OCI-M1 (cell line): Measurements from ENCODE around the gene KCTD13.
"Not testable (repeated sequence)": the region's sequence is repeated elsewhere in the genome, so short reads cannot be mapped to it uniquely, and the experiment has no call there.

ENCODE experiments used
- DNase-seq: peaks from one replicate; lab custom pipeline; 2025; lab: John Stamatoyannopoulos, UW

KCTD13 gene, protein sequence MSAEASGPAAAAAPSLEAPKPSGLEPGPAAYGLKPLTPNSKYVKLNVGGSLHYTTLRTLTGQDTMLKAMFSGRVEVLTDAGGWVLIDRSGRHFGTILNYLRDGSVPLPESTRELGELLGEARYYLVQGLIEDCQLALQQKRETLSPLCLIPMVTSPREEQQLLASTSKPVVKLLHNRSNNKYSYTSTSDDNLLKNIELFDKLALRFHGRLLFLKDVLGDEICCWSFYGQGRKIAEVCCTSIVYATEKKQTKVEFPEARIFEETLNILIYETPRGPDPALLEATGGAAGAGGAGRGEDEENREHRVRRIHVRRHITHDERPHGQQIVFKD

DNA sequence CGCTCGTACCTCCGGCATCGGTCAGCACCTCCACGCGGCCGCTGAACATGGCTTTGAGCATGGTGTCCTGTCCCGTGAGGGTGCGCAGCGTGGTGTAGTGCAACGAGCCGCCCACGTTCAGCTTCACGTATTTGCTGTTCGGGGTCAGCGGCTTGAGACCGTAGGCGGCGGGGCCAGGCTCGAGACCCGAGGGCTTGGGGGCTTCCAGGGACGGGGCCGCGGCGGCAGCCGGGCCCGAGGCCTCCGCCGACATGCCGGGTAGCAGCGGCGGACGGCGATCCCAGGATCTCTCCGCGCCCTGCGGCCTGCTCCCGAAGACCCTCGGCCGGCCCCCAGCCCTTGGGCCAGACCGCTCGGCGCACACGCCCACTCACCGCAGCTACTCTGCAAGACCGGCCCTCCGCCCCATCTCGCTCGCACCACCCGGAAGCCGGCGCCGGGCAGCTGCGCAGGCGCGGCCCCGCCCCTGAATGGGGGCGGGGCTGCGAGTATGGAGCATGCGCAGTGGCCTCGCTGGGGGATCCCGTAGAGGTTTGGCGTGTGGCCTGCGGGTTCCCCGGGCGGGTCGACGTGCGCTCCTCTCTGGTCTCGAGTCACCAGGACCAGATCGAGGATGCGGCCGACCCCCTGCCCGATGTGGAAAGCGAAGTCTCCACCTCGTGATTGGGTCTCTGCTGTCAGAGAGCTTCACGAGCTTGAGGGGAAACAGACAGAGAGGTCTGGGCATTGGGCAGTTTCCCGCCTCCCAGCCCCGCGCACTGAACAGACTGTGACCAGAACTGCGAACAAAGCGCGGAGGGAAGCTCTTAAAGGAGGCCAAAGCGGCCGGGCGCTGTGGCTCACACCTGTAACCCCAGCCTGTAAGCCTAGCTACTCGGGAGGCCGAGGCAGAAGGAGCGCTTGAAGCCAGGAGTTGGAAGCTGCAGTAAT lies at the start of gene KCTD13:
Gene KCTD13 (minus strand): TSS at position 446 of the 930 bp plus-strand sequence. CDS start 193 bp downstream, at position 253.
- DNase-seq: peak; percentile 96

DNA sequence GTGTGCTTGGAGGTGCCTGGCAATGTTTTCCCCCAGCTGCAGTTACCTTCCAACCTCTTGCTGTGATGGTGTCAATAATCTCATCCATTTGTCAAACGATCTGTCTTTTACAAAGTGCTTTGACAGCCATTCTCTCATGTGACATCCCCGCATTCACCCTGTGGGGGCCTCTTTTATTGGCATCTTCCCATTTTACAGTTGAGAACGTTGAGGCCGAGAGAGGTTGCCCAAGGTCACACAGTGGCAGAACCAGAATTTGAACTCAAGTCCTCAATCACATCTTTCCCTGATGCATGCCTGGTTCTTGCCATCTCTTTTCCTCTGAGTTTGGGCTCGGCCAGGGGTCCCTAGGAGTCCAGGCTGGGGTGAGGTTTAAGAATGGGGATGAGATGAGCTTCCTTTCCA lies 49.1 kb upstream of the KCTD13 start:
- no peak for DNase-seq

DNA sequence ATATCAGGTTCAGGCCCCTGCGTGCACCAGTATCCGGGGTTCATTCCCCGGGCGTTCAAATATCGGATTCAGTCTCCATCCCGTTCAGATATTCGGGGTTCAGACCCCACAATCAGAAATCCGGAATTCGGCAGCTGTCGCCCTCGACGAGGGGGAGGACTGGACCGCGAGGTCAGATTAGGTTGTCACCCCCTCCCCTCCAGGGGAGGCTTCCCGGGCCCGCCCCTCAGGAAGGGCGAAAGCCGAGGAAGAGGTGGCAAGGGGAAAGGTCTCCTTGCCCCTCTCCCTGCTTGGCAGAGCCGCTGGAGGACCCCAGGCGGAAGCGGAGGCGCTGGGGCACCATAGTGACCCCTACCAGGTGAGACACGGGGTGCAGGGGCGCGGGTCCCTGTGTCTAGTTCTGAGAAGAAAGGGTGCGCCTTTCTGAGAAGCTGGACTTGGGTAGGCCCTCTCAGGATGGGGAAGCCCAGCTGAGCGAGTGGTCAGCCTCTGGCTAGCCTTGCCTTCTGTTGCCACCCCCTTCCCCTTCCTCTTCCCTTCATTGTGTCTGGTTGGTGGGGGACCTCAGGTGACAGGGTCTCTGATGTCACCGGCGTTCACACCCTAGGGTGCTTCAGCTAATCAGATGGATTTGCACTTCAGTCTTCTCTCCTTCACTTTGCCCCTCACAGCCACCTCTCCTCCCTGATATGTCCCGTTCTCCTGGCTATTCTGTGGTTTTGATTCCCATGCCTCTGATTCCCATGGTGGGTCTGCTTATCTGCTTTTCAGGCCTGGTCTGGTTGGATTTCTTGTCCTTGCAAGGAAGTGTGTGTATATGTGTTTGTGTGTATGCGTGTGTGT lies 48.5 kb upstream of the KCTD13 start:
- peak; percentile 70 for DNase-seq

DNA sequence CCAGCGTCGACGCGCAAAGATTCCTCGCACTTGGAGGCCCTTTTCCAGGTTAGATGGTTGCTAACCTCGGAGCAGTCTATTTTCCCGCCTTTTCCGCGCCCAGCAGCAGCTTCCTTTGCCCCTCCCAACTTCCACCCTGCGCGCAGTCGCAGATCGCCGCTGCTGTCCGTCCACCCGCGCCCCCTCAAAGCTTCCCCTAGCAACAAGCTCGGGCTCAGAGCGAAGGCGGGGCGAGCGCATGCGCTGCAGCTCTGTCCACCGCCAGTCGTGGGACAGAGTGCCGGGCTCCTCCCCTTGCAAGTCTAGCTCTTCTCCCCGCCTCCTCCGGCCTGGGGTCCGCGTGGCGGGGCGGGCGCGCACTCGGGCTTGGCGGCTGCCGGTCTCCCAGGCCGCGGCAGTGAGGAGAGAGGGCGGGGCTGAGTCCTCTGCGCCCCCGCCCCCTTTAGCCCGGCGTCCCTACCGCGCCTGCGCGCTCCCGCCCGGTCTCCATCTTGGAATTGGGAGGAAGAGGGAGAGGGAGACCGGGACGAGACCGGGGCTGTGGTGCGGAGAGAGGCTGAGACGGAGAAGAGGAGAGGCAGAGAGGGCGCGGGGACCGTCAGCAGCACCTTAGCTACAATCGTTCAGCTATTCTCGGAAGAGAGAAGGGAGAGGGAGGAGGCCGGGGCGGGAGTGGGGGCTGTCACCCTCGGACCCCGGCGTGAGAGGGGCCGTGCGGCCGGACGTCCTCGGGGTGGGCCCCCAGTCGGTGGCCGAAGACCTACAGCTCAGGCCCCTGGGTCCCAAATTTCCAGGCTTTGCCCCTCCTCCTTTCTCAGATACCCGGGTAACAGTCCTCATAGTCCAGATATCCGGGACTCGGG lies 47.6 kb upstream of the KCTD13 start, which contains the start of gene TAOK2:
Gene TAOK2 (plus strand): TSS at position 485 of the 863 bp plus-strand sequence. CDS start 3,905 bp downstream, outside the sequence.
- peak; percentile 100 for DNase-seq

DNA sequence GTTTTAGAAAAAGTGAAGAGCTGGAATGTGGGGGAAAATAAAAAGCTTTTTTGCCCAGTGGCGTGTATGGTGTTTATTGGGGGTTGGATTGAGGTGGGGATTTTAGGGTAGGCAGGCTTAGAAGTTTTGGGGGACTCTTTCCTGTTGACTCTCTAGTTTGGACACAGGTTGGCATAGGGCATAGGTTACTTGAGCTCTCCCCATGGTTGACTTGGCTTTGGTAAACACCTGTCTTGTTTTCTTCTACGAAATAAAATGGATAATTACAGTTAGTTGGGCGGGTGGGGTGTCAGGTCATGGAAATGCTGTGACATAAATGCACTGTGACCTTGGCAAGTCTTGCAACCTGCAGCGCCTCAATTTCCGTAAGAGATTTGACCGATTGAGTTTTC lies 47.0 kb upstream of the KCTD13 start:
- no peak for DNase-seq

DNA sequence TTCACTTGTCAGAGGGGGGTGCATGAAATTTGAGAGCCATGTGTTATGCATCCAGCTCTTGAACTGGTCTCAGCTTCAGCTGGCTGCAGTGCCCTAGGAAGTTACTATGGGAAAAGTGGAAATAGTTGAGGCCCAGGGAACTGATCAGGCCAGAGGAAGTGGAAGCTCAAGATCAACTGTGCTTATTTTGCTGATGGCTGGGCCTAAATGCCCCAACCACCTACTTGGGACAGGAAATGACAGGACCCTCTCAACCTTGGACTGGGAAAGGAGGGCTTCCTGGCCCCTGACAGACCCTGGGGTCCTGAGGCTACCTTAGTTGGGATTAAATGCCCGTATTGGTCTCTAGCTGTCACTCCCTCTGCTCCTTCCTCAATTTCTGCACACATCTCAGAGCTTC lies 46.5 kb upstream of the KCTD13 start:
- DNase-seq: no peak

DNA sequence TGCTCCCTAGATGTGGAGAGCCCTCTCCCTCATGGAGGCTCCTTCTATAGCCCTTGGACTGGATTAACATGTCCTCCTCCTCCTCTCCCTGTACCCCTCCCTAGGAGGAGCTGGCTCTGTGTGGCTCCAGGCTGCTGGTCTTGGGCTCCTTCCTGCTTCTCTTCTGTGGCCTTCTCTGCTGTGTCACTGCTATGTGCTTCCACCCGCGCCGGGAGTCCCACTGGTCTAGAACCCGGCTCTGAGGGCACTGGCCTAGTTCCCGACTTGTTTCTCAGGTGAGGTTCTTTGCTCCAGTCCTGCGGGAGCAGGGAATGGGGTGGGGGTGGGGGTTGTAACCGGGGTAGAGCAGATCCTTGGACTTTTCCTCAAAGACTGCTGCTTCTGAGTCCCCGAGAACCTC lies 45.3 kb upstream of the KCTD13 start:
- DNase-seq: no peak

DNA sequence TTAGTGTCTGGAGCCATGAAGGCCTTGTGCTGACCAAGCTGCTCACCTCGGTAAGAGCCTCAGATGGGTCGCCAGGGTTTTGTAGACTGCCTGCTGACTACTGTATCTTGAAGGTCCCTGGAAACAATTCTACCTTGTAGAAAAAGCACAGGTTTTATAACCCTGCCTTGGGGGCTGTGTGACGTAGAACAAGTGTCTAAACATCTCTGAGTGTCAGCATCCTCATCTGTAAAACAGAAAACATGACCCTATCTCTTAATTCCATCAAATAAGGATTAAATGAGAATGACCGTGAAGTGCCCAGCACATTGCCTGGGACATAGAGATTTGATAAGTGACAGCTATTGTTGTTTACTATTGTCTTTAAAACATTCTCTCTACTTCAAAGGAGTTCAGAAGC lies 42.2 kb upstream of the KCTD13 start:
- DNase-seq: no peak

DNA sequence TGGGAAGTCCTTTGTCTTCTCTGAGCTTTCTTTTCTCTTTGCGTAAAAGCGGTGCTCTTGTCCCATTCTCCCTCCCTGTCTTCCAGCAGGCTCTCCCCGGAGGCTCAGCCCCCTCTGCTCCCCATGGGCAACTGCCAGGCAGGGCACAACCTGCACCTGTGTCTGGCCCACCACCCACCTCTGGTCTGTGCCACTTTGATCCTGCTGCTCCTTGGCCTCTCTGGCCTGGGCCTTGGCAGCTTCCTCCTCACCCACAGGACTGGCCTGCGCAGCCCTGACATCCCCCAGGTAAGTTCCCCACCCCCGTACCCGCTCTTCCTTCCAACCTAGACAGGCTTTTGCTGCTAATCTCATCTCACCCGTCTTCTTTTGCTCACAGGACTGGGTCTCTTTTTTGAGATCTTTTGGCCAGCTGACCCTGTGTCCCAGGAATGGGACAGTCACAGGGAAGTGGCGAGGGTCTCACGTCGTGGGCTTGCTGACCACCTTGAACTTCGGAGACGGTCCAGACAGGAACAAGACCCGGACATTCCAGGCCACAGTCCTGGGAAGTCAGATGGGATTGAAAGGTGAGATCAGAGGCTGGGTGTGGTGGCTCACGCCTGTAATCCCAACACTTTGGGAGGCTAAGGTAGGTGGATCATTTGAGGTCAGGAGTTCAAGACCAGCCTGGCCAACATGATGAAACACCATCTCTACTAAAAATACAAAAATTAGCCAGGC lies 37.2 kb upstream of the KCTD13 start:
- DNase-seq: no peak

DNA sequence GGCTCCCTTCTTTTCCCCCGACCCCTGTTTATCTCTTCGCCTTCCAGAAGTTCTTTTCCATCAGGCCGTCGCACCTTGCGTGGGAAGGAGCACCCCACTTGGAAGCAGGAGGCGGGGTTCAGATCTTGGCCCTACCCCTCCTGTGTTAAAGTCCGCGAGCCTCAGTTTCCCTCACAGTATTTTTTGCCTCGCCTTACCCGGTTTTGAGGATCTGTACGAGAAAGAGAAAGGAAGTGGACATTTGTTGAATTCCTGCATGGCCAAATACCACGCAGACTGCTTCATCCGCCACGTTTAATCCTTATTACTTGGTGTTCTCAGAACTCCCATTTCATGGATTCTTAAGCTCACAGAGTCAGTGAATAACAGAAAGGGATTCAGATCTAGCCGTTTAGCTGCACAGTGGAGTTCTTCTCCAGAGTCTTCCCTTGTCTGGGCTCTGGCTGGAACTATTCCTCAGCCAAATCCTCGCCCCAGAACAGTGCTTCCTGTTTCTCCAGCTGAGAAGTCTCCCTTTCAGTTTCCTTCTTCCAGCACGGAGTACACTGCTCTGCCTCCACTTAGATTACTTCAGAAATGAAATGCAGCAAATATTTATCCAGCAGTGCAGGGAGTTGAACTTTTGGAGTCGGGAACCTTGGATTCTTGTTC lies 36.4 kb upstream of the KCTD13 start:
- peak; percentile 74 for DNase-seq

DNA sequence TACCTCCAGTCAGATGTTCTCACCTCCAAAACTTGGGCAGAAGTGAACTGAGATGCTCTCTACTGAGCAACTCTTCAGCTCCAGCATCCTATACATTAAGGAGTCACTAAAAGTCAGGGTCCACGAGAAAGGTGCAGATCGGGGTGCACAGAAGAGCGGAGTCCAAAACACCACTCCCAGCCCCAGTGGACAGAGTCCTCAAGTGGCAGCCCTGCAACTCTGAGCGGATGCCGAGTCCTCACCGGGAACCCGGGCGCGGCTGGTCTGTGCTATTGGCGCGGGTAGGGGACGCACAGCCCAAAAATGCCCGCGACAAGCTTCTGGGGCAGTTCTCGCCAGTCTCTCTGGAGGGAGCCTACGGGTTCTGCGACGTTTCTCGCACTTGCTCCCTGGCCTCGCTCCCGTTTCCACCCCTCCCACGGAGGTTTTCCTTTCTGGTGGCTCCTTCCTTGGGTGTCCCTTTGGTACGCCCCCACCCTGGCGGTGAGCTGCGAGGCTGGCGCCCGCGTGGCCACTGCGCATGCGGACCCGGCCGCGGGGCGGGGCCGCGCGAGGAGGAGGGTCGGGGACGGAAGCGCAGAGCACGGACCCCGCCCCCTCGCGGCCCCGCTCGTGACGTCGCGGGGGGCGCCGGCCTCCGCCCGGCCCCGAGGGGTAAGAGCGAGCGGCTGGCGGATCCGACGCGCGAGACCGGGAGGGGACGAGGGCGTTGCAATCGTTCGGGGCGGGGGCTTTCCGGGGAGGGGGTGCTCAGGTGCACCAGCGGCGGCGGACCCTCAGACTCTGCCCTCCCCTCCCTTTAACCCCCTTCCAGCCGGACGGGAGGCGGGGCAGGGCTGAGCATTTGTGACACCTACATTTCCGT lies 35.7 kb upstream of the KCTD13 start, which contains the start of gene TMEM219:
Gene TMEM219 (plus strand): TSS at position 601 of the 865 bp plus-strand sequence. CDS start 1,065 bp downstream, outside the sequence.
- peak; percentile 97 for DNase-seq

DNA sequence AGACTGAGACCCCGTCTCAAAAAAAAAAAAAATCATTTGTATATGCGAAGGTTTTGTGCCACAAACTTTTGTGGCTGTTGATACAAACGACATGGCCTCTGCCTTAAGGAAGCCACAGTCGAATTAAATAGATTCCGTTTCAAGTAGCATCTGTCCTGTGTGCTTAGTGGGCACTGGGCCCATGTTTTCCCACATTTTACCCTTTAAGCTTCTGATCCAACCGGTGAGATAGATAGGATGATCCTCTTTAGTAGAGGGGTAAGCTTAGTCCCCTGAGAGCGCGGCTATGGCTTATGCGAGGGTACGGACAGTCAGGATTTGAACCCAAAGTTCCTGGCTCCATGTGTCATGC lies 35.1 kb upstream of the KCTD13 start:
- no peak for DNase-seq

DNA sequence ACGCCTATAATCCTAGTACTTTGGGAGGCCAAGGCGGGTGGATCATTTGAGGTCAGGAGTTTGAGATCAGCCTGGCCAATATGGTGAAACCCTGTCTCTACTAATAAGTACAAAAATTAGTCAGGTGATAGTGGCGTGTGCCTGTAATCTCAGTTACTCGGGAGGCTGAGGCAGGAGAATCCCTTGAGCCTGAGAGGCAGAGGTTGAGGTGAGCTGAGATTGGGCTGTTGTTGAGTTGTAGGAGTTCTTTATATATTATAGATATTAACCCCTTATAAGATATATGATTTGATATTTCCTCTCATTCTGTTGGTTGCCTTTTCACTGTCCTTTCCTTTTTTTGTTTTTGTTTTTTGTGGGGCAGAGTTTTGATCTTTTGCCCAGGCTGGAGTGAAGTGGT lies 33.8 kb upstream of the KCTD13 start:
- DNase-seq: not testable (repeated sequence)

DNA sequence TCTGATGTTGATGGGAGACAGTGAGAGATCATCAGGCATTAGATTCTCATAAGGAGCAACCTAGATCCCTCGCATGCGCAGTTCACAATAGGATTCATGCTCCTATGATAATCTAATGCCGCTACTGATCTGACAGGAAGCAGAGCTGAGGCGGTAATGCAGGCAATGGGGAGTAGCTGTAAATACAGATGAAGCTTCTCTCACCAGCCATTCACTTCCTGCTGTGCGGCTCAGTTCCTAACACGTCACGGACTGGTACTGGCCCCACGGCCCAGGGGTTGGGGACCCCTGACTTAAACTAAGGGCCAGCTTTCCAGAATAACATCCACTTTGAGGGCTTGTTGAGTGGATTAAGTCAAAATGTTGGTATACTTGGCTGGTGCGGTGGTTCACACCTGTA lies 33.3 kb upstream of the KCTD13 start:
- no peak for DNase-seq

DNA sequence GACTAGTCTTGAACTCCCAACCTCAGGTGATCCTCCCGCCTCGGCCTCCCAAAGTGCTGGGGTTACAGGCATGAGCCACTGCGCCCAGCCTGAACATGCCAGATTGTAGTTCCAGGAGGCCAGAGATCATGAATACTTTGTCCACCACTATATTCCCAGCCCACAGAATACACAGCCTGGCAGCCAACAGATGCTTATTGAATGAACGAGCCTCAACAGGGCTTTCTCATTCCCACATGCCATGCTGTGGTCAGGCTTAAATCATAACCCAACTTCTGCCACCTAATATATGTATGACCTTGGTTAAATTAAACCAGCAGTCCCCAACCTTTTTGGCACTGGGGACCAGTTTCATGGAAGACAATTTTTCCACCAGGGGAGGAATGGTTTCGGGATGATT lies 32.7 kb upstream of the KCTD13 start:
- DNase-seq: no peak

DNA sequence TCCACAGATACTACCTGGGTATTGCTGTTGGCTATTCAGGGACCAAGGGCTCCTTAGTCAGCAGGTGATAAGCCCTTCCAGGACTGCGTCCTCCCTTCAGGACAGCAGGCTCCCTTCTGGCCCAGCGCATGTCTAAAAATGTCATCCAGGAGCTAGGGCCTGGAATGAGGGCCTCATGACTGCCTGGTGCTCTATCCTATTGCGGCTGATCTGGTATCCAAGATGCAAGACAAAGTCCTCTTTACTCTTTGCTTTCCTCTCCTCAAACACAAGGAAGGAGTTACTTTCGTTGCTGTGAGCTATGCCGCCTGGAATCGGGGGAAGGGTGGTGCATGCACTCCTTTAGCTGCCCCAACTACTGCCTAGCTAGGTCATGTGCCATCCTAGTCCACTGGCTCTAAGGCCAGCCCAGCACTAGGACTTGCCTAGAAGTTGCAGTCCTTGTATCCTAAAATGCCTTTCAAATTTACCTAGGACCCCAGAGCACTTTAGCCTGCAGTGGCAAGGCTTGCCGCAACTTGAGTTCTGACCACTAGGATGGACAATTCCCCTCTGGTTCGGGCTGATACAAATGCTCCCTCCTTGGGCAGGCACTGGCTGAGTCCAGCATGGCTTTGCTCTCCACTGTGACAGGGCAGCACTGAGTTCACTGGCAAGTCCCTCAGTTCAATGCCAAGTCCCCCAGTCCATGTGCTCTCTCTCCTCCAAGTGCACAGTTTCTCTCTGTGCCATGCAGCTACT lies 25.8 kb upstream of the KCTD13 start:
- no peak for DNase-seq

DNA sequence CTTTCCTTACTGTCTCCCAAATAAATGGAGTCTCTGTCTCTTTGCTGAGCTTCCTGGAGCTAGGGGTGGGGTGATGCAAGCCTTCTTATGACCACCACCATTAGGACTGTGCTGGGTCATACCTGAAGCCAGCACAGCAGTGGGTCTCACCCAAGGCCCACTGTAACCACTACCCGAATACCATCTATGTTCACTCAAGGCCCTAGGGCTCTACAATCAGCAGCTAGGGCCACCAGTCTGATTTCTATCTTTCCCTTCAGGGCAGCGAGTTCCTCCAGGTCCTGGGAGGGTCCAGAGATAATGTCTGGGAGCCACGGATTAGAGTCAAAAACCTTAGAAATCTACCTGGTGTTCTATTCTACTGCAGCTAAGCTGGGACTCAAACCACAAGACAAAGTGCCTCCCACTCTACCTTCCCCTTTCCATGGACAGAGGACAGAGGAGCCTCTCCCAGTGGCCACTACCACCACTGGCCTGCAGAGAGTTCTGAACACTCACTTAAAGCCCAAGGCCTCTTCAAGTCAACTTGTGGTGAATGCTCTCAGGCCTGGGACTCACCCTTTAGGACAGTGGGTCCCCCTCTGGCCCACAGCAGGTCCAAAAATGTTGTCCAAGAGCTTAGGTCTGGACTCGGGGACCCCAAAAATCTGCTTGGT lies 24.9 kb upstream of the KCTD13 start:
- DNase-seq: no peak

DNA sequence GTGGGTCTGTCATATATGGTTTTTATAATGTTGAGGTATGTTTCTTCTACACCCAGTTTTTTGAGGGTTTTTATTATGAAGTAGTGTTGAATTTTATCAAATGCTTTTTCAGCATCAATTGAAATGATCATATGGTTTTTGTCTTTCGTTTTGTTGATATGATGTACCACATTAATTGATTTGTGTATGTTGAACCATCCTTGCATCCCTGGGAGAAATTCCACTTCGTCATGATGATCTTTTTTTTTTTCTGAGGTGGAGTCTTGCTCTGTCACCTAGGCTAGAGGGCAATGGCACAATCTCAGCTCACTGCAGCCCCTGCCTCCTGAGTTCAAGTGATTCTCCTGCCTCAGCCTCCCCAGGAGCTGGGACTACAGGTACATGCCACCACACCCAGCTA lies 21.9 kb upstream of the KCTD13 start:
- no peak for DNase-seq
